ENCODE data around the gene HMGN4. TPM values are rescaled to one million over a fixed set of nuclear protein-coding genes. Genes with fewer than 3 reads are reported as not detected.

HMGN4 gene
- total and polyA plus RNA-seq, 9 of the 15 experiments (the other 6 are each of a cell fraction or from before 2014, with no cell fraction given): 35.4 to 134 (median 94.1) TPM

DNA sequence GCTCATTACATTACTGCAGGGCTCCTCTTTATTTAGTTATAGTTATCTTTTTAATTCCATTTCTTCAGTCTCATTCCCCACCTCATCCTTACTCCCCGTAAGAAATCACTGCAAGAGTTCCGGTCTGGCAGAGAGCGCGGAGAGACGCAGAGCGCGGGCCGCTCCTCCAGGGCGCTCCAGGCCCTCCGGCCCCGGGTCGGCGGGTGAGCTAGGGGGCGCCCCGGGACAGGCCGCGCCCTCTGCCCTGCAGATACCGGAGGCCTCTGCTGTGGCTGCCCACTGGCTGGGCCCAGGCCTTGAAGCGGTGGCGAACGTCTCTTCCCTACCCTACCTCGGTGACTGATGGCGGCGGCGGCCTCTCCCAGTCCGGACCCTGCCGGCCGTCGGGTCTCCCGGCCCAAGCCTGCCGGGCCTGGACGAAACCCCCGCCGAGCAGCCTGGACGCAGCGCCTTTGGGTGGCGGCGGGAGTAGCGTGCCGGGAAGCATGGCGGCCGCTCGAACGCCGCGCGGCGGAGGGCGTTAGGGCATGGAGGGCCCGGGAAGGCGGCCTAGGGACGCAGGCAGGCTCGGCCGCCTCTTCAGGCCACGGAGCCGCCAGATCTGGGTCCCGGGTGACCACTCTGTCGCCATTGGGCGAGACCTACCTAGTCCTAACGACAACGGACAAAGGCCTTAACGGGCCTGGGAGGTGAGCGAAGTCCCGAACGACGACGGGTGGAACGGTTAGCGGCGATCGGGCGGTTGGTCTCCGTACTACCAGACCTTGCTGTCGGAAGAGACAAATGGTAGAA, 16.4 kb upstream of the HMGN4 start (continued):
- TF ChIP-seq ZNF584 (CRISPR knock-in tag; IDR thresholded peaks at IDR 0.05; ENCODE audit: low read depth) (no peak), ZNF232 (CRISPR knock-in tag; IDR thresholded peaks at IDR 0.05) (peak; percentile 93), ZNF217 (CRISPR knock-in tag; IDR thresholded peaks at IDR 0.05) (no peak), POLR2H (tag; IDR thresholded peaks at IDR 0.05; ENCODE audit: low read depth) (no peak), SOX6 (IDR thresholded peaks at IDR 0.05) (peak; percentile 41), GABPB1 (CRISPR knock-in tag; IDR thresholded peaks at IDR 0.05) (peak; percentile 87), FUS (optimal IDR thresholded peaks at IDR 0.05; ENCODE audit: low read depth, low read length) (peak; percentile 56), BRCA1 (IDR thresholded peaks at IDR 0.05) (no peak), BRCA1 (CRISPR knock-in tag; IDR thresholded peaks at IDR 0.05) (peak; percentile 94; the same call in 1 of the 2 replicates), GTF2A2 (tag; IDR thresholded peaks at IDR 0.05) (peak; percentile 70; the same call in 1 of the 2 replicates), RBFOX2 (IDR thresholded peaks at IDR 0.05; ENCODE audit: low read depth, low read length) (peak; percentile 97), COPS2 (conservative IDR thresholded peaks at IDR 0.05) (no peak), ZNF431 (CRISPR knock-in tag; IDR thresholded peaks at IDR 0.05) (peak; percentile 77), NFXL1 (CRISPR knock-in tag; IDR thresholded peaks at IDR 0.05) (no peak), ZZZ3 (IDR thresholded peaks at IDR 0.05) (no peak; the same call in 1 of the 2 replicates), POLR3G (IDR thresholded peaks at IDR 0.05; ENCODE audit: extremely low read depth, insufficient read length, insufficient replicate concordance) (no peak), ZNF311 (CRISPR knock-in tag; IDR thresholded peaks at IDR 0.05) (no peak), MEF2D (tag; conservative IDR thresholded peaks at IDR 0.05; ENCODE audit: low read depth) (no peak), POLR2AphosphoS2 (IDR thresholded peaks at IDR 0.05; ENCODE audit: low read length) (no peak), ZNF175 (CRISPR knock-in tag; IDR thresholded peaks at IDR 0.05; ENCODE audit: low read depth) (no peak), BRD4 (IDR thresholded peaks at IDR 0.05) (no peak; the same call in 1 of the 2 replicates), MIER1 (IDR thresholded peaks at IDR 0.05; ENCODE audit: low read depth) (no peak; the same call in 1 of the 2 replicates), SP1 (CRISPR knock-in tag; IDR thresholded peaks at IDR 0.05) (no peak; the same call in 1 of the 2 replicates)
- TF ChIP-seq, protein P1, sequence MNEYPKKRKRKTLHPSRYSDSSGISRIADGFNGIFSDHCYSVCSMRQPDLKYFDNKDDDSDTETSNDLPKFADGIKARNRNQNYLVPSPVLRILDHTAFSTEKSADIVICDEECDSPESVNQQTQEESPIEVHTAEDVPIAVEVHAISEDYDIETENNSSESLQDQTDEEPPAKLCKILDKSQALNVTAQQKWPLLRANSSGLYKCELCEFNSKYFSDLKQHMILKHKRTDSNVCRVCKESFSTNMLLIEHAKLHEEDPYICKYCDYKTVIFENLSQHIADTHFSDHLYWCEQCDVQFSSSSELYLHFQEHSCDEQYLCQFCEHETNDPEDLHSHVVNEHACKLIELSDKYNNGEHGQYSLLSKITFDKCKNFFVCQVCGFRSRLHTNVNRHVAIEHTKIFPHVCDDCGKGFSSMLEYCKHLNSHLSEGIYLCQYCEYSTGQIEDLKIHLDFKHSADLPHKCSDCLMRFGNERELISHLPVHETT (CRISPR knock-in tag; conservative IDR thresholded peaks at IDR 0.05 in 1 of 2, IDR thresholded peaks at IDR 0.05 in 1 of 2): peak in 1 of 2 experiments; percentile 86; a peak in 2 of 4 replicates
- TF ChIP-seq, protein P2, sequence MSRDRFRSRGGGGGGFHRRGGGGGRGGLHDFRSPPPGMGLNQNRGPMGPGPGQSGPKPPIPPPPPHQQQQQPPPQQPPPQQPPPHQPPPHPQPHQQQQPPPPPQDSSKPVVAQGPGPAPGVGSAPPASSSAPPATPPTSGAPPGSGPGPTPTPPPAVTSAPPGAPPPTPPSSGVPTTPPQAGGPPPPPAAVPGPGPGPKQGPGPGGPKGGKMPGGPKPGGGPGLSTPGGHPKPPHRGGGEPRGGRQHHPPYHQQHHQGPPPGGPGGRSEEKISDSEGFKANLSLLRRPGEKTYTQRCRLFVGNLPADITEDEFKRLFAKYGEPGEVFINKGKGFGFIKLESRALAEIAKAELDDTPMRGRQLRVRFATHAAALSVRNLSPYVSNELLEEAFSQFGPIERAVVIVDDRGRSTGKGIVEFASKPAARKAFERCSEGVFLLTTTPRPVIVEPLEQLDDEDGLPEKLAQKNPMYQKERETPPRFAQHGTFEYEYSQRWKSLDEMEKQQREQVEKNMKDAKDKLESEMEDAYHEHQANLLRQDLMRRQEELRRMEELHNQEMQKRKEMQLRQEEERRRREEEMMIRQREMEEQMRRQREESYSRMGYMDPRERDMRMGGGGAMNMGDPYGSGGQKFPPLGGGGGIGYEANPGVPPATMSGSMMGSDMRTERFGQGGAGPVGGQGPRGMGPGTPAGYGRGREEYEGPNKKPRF (IDR thresholded peaks at IDR 0.05; ENCODE audit: low read depth, low read length): no peak
- TF ChIP-seq, protein P3, sequence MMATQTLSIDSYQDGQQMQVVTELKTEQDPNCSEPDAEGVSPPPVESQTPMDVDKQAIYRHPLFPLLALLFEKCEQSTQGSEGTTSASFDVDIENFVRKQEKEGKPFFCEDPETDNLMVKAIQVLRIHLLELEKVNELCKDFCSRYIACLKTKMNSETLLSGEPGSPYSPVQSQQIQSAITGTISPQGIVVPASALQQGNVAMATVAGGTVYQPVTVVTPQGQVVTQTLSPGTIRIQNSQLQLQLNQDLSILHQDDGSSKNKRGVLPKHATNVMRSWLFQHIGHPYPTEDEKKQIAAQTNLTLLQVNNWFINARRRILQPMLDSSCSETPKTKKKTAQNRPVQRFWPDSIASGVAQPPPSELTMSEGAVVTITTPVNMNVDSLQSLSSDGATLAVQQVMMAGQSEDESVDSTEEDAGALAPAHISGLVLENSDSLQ (IDR thresholded peaks at IDR 0.05): no peak

All from K562 (cell line).